ENCODE measurements around the gene RPTOR. TPM values are rescaled to one million over a fixed set of nuclear protein-coding genes. Genes with fewer than 3 reads are reported as not detected.

The RPTOR gene
- total RNA-seq, 3 donors from 2014 or later (not counting 1 experiment from before 2014, with no cell fraction given): 49.2 to 63.6 (median 55.4) TPM

DNA sequence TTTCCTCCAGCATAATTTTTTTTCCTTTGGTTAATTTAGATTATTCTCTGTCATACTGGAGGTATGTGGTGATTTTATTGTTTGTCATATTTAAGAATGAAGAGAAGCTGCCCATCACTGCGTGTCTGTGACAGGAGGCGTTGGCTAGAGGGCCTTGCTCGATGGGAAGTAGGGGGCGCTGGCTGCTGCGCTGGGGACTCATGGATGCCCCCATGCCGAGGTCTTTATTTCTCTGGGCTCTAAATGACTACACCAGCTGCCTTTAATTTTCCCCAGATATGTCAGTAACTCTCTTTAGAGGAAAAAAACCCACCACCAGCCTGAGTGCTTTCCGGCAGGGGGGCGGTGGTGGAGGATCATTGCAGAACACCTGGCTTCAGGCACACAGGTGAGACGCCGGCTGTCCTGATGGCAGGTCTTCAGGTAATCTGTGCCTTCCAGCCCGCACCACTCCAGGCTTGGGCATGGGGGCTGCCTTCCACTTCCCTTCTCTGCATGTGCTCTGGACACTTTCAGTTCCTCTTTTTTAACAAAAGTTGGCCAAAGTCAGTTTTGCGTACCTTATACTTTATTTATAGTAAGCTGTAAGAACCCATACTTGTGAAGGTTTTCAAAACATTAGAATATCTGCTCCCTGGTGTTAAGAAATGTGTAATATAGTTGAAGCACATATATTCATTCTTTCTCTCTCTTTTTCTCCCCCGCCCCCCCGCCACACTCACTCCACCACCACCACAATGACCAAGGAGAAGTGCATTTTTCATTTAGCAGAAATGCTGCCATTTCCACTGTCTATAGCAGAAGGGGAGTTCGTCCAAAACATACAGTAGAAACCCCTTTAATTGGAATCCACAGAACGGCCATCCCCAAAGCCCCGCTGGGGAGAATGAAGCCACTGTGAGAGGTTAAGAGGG is 192.7 kb downstream of the RPTOR start:
- H3K27me3 Mint-ChIP-seq (ENCODE audit: low read depth in 2 of 2): no peaks in the 10 kb centered on the region
- H3K27ac ChIP-seq (ENCODE audit: low read length): peak overlapping the region; percentile 65
- no peaks in the 10 kb centered on the region for H3K36me3 ChIP-seq (ENCODE audit: control insufficient read depth, insufficient read depth, low read length)
- H3K36me3 Mint-ChIP-seq: no peaks in the 10 kb centered on the region
- no peaks in the 10 kb centered on the region for H3K9me3 ChIP-seq (ENCODE audit: control insufficient read depth, insufficient read depth, low read length)
- 44% methylated on average over 13 of the region's 17 CpGs for WGBS (ENCODE audit: insufficient coverage)
- TF ChIP-seq CTCF (IDR thresholded peaks at IDR 0.05): no peak
- H3K4me3 ChIP-seq (ENCODE audit: low read length): no peak overlapping the region
- H3K4me1 Mint-ChIP-seq: peaks cover 19 to 50% of the 10 kb centered on the region in 2 donors
- intact Hi-C loops (cut with micrococcal nuclease): loop anchor here (2.0 to 5.0 kb wide), 2 partner anchors 15 to 45 kb away; no protein-coding TSS in a partner anchor
- ATAC-seq: peak in 1 of 3 donors; percentile 42
- no peaks in the 10 kb centered on the region for H3K27me3 ChIP-seq (ENCODE audit: control insufficient read depth, insufficient read depth, low read length)
- H3K9me3 Mint-ChIP-seq: no peaks in the 10 kb centered on the region
- peaks cover 24% of the 10 kb centered on the region for H3K4me1 ChIP-seq (ENCODE audit: control insufficient read depth, insufficient read depth, low read length)
- no peak for DNase-seq
- no peak overlapping the region for H3K4me3 Mint-ChIP-seq
- H3K27ac Mint-ChIP-seq: peak overlapping the region; percentile 29 to 89

DNA sequence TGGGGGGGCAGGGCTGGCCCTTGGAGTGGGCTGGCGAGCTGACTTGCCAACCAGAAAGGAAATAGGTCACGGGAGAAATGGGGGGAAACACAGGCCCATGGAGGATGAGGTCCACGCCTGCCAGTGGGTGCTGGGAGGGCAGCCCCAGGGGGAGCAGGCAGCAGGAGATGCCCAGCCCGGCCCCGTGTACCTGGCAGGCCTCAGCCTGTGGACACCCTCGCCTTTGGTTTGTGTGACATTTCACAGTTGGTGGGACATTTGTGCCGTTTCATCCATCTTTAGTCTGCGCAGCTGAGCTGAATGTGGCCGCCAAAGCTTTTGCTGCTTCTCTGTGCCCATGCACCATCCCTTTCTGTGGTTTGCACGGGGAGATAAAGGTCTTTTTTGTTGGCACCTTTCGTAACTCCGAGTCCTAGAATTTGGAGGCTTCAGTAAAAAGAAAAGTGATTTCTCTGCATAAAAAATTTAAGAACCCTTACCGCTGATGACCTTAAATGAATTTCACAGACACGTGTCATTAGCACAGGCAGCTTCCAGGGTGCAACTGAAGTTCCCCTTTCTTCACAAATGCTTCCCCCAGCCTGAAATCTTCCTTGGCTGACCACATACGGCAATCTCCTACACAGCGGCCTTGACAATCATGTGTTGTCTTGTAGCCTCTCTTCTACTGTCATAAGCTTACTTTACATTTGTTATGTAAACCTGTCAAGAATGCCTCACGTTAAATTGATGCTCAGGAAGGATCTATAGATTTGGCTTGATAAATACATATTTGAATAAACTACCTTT is 193.6 kb downstream of the RPTOR start:
- H3K9me3 Mint-ChIP-seq: no peaks in the 10 kb centered on the region
- no peak overlapping the region for H3K4me3 ChIP-seq (ENCODE audit: low read length)
- peak overlapping the region; percentile 65 for H3K27ac ChIP-seq (ENCODE audit: low read length)
- intact Hi-C loops (cut with micrococcal nuclease): loop anchor here (2.0 to 5.0 kb wide), 2 partner anchors 15 to 44 kb away; no protein-coding TSS in a partner anchor
- peak overlapping the region; percentile 89 for H3K27ac Mint-ChIP-seq
- no peaks in the 10 kb centered on the region for H3K9me3 ChIP-seq (ENCODE audit: control insufficient read depth, insufficient read depth, low read length)
- no peaks in the 10 kb centered on the region for H3K27me3 ChIP-seq (ENCODE audit: control insufficient read depth, insufficient read depth, low read length)
- no peak for TF ChIP-seq CTCF (IDR thresholded peaks at IDR 0.05)
- H3K4me1 Mint-ChIP-seq: peaks cover 21 to 58% of the 10 kb centered on the region in 2 donors
- H3K4me1 ChIP-seq (ENCODE audit: control insufficient read depth, insufficient read depth, low read length): peaks cover 24% of the 10 kb centered on the region
- WGBS (ENCODE audit: insufficient coverage): 41% methylated on average over 16 of the region's 17 CpGs
- DNase-seq (no peak), ATAC-seq (peak; percentile 24 to 41 (median 29))
- H3K36me3 Mint-ChIP-seq: no peaks in the 10 kb centered on the region
- no peaks in the 10 kb centered on the region for H3K36me3 ChIP-seq (ENCODE audit: control insufficient read depth, insufficient read depth, low read length)
- no peaks in the 10 kb centered on the region for H3K27me3 Mint-ChIP-seq (ENCODE audit: low read depth in 2 of 2)
- peak overlapping the region; percentile 52 for H3K4me3 Mint-ChIP-seq

DNA sequence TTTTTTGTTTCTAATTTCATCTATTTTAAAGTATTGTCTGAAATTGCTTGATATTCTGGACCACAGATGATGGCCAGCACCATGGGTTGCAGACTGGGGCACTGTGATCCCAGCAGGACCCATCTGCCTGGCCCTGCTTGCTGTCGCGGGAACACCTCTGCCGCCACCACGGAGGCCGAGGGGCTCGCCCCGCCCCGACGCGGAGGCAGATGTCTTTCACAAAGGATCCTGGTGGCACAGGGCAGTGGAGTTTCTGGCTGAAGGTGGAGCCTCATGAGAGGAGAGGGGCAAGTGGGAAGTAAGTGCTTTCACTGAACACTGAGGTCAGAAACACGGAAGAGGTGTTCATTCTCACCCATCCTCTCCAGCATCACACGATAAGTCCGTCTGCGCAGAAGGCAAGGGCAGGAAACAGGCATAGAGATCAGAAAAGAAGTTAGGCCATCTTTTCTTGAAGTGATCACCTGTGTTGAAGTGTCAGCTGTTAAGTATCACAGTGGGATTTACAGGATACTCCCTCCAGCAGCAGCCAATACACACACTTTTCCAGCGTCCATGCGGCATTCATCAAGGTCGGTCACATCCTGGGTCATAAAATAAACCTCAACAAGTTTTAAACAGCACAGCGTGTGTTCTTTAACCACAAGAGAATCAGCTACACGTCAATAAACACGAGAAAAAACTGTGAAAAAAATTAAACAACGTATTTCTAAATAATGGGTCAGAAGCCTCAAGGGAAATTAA is 194.5 kb downstream of the RPTOR start:
- H3K36me3 Mint-ChIP-seq: no peaks in the 10 kb centered on the region
- H3K4me3 Mint-ChIP-seq: peak overlapping the region; percentile 64
- intact Hi-C loops (cut with micrococcal nuclease): loop anchor here (2.0 to 5.0 kb wide), 2 partner anchors 16 to 43 kb away; no protein-coding TSS in a partner anchor
- Histone ChIP-seq H3K27me3 (ENCODE audit: control insufficient read depth, insufficient read depth, low read length) (no peaks in the 10 kb centered on the region), H3K9me3 (ENCODE audit: control insufficient read depth, insufficient read depth, low read length) (no peaks in the 10 kb centered on the region), H3K4me1 (ENCODE audit: control insufficient read depth, insufficient read depth, low read length) (peaks cover 28% of the 10 kb centered on the region), H3K27ac (ENCODE audit: low read length) (peak overlapping the region; percentile 65), H3K4me3 (ENCODE audit: low read length) (no peak overlapping the region), H3K36me3 (ENCODE audit: control insufficient read depth, insufficient read depth, low read length) (no peaks in the 10 kb centered on the region)
- peak; percentile 67 to 84 (median 81) for ATAC-seq
- peak; percentile 26 to 69 for DNase-seq
- no peak for TF ChIP-seq CTCF (IDR thresholded peaks at IDR 0.05)
- H3K27ac Mint-ChIP-seq: peak overlapping the region; percentile 89
- peaks cover 23 to 54% of the 10 kb centered on the region in 2 donors for H3K4me1 Mint-ChIP-seq
- H3K27me3 Mint-ChIP-seq (ENCODE audit: low read depth in 2 of 2): no peaks in the 10 kb centered on the region
- no peaks in the 10 kb centered on the region for H3K9me3 Mint-ChIP-seq
- WGBS (ENCODE audit: insufficient coverage): 80% methylated on average over 14 of the region's 21 CpGs
